SK-N-DZ (cell line): ENCODE results near the gene SPRED2.

Source experiments
- DNase-seq: peaks from one replicate; pipeline ENCODE4 v3.0.0-alpha.2; 2015; ENCODE audit warnings: low spot score

Gene SPRED2

GRCh38 chr2:65311596-65311995, 120.8 kb downstream of the SPRED2 start:
- DNase-seq = no peak

GRCh38 chr2:65311049-65311448, 121.3 kb downstream of the SPRED2 start:
- DNase-seq = no peak

- no peak for DNase-seq
These were observed 122.7 kb downstream of the SPRED2 start for GRCh38 chr2:65309699-65310098.

GRCh38 chr2:65305934-65306333, 126.5 kb downstream of the SPRED2 start:
- DNase-seq = no peak

- no peak for DNase-seq
These were observed 131.4 kb downstream of the SPRED2 start for GRCh38 chr2:65300761-65301711.

- DNase-seq = no peak
These were observed 132.2 kb downstream of the SPRED2 start for GRCh38 chr2:65300134-65300760.

- DNase-seq = no peak
These were observed 133.2 kb downstream of the SPRED2 start for GRCh38 chr2:65299246-65299645.

GRCh38 chr2:65298089-65298488, 134.3 kb downstream of the SPRED2 start:
- no peak for DNase-seq

- no peak for DNase-seq
These were observed 134.9 kb downstream of the SPRED2 start for GRCh38 chr2:65297544-65297943.

GRCh38 chr2:65296971-65297370, 135.4 kb downstream of the SPRED2 start:
- no peak for DNase-seq

GRCh38 chr2:65294701-65295100, 137.7 kb downstream of the SPRED2 start:
- no peak for DNase-seq

- DNase-seq = no peak
These were observed 138.3 kb downstream of the SPRED2 start for GRCh38 chr2:65294136-65294535.

- DNase-seq = no peak
These were observed 139.0 kb downstream of the SPRED2 start for GRCh38 chr2:65293376-65293775.

- DNase-seq = no peak
These were observed 139.9 kb downstream of the SPRED2 start for GRCh38 chr2:65292461-65293011.

- no peak for DNase-seq
These were observed 140.3 kb downstream of the SPRED2 start for GRCh38 chr2:65292106-65292400.

GRCh38 chr2:65291216-65292105, 140.9 kb downstream of the SPRED2 start:
- DNase-seq = no peak

- no peak for DNase-seq
These were observed 145.0 kb downstream of the SPRED2 start for GRCh38 chr2:65287364-65287763.

- no peak for DNase-seq
These were observed 149.8 kb downstream of the SPRED2 start for GRCh38 chr2:65282477-65283053.

GRCh38 chr2:65281627-65282351, 150.6 kb downstream of the SPRED2 start:
- DNase-seq = no peak

- DNase-seq = no peak
These were observed 152.6 kb downstream of the SPRED2 start for GRCh38 chr2:65279756-65280155.

- DNase-seq = no peak
These were observed 153.8 kb downstream of the SPRED2 start for GRCh38 chr2:65278531-65278981.
